CD14-positive monocyte (primary cell): Measurements from ENCODE around the gene UCHL5. TPM values are rescaled to one million over a fixed set of nuclear protein-coding genes. Genes with fewer than 3 reads are reported as not detected.

Experiments
- DNase-seq, 3 donors: peaks; one replicate each; pipeline ENCODE4 v3.0.0-alpha.2; 2011 to 2022
- H2AFZ ChIP-seq: 2 replicates; pipeline ENCODE4 v1.6.0; 2012; ENCODE audit warnings: mild to moderate bottlenecking, low read depth, low read length, inconsistent platforms; ENCODE audit not compliant: insufficient read depth, poor library complexity, severe bottlenecking
- H3K27ac ChIP-seq, 2 donors: 1 replicate in 1 of 2; 2 replicates in 1 of 2; pipeline ENCODE4 v1.5.1; 2012 to 2013; ENCODE audit warnings: low read length in 2 of 2, control low read depth in 1 of 2, inconsistent platforms in 1 of 2, low read depth in 1 of 2, mild to moderate bottlenecking in 1 of 2
- H3K27me3 ChIP-seq, 2 donors: one replicate each; pipeline versions ENCODE4 v1.6.0 to v1.6.1; 2011 to 2013; ENCODE audit warnings: low read length in 2 of 2; ENCODE audit not compliant: control insufficient read depth in 2 of 2, insufficient read depth in 2 of 2
- H3K36me3 ChIP-seq, 2 donors: replicated peaks in 1 of 2; 1 replicate in 1 of 2; 2 replicates in 1 of 2; pipeline versions ENCODE4 v1.5.1 to v1.6.1; 2012 to 2013; ENCODE audit warnings: low read length in 2 of 2, control low read depth in 1 of 2, inconsistent platforms in 1 of 2, mild to moderate bottlenecking in 1 of 2; ENCODE audit not compliant: insufficient read depth in 2 of 2, control insufficient read depth in 1 of 2
- H3K4me1 ChIP-seq, 2 donors: 1 replicate in 1 of 2; 2 replicates in 1 of 2; pipeline versions ENCODE4 v1.5.1 to v1.6.1; 2012 to 2013; ENCODE audit warnings: low read length in 2 of 2, control low read depth in 1 of 2, inconsistent platforms in 1 of 2, mild to moderate bottlenecking in 1 of 2, moderate library complexity in 1 of 2; ENCODE audit not compliant: insufficient read depth in 2 of 2, control insufficient read depth in 1 of 2
- H3K4me2 ChIP-seq: replicated peaks from 2 replicates; pipeline ENCODE3; 2012; ENCODE audit warnings: low read length, moderate library complexity, mild to moderate bottlenecking; ENCODE audit not compliant: poor library complexity, severe bottlenecking; ENCODE audit errors: extremely low read depth
- H3K4me3 ChIP-seq, 3 experiments: fragments of 200-600 bp in 1 of 3; sonication (generic) in 1 of 3; replicated peaks in 1 of 3; 1 replicate in 2 of 3; 2 replicates in 1 of 3; pipeline ENCODE4 v1.5.1; 2011 to 2013; ENCODE audit warnings: low read length in 3 of 3, mild to moderate bottlenecking in 3 of 3, control low read depth in 2 of 3, low read depth in 2 of 3, inconsistent platforms in 1 of 3, moderate library complexity in 1 of 3
- H3K79me2 ChIP-seq: 2 replicates; pipeline ENCODE4 v1.6.0; 2012; ENCODE audit warnings: mild to moderate bottlenecking, control low read depth, inconsistent platforms, low read length, moderate library complexity; ENCODE audit not compliant: insufficient read depth
- H3K9ac ChIP-seq: 2 replicates; pipeline ENCODE4 v1.6.0; 2017; ENCODE audit warnings: low read length, mild to moderate bottlenecking; ENCODE audit not compliant: insufficient read depth, poor library complexity, severe bottlenecking
- H3K9me3 ChIP-seq, 2 donors: replicated peaks in 1 of 2; 1 replicate in 1 of 2; 2 replicates in 1 of 2; pipeline versions ENCODE4 v1.5.1 to v1.6.1; 2012 to 2013; ENCODE audit warnings: low read length in 2 of 2, control low read depth in 1 of 2; ENCODE audit not compliant: control insufficient read depth in 1 of 2, insufficient read depth in 1 of 2
- H4K20me1 ChIP-seq: 2 replicates; pipeline ENCODE4 v1.6.0; 2012; ENCODE audit warnings: mild to moderate bottlenecking, low read length, control low read depth, moderate library complexity; ENCODE audit not compliant: insufficient read depth
- H3K27ac Mint-ChIP-seq, 7 donors: one replicate each; pipeline ENCODE4 v1.8.0; 2020; ENCODE audit warnings: mild to moderate bottlenecking in 7 of 7, mixed read lengths in 7 of 7, moderate library complexity in 6 of 7, inconsistent platforms in 2 of 7
- H3K27me3 Mint-ChIP-seq, 3 donors: one replicate each; pipeline ENCODE4 v1.8.0; 2021 to 2022; ENCODE audit warnings: low read depth in 3 of 3, mild to moderate bottlenecking in 3 of 3, mixed read lengths in 3 of 3, moderate library complexity in 3 of 3, inconsistent platforms in 1 of 3
- H3K36me3 Mint-ChIP-seq, 2 donors: one replicate each; pipeline ENCODE4 v1.8.0; 2020; ENCODE audit warnings: mixed read lengths in 2 of 2, inconsistent platforms in 1 of 2, mild to moderate bottlenecking in 1 of 2
- H3K4me1 Mint-ChIP-seq: one replicate; pipeline ENCODE4 v1.8.0; 2020; ENCODE audit warnings: mild to moderate bottlenecking, mixed read lengths
- H3K4me3 Mint-ChIP-seq, 2 donors: one replicate each; pipeline ENCODE4 v1.8.0; 2020; ENCODE audit warnings: mild to moderate bottlenecking in 2 of 2, mixed read lengths in 2 of 2, moderate library complexity in 1 of 2
- H3K9me3 Mint-ChIP-seq, 7 donors: one replicate each; pipeline ENCODE4 v1.8.0; 2020 to 2022; ENCODE audit warnings: mixed read lengths in 7 of 7, mild to moderate bottlenecking in 6 of 7, moderate library complexity in 6 of 7, inconsistent platforms in 2 of 7
- CTCF ChIP-seq: fragments of 200-600 bp; IDR thresholded peaks from one replicate; pipeline ENCODE4 v1.8.0; 2022; ENCODE audit warnings: antibody characterized with exemption, mild to moderate bottlenecking
- WGBS: methylation state at CpG from one replicate; pipeline ENCODE4 v1.1.5; 2013; ENCODE audit warnings: missing lambda C conversion rate; ENCODE audit not compliant: insufficient coverage; 5-methylcytosine and 5-hydroxymethylcytosine counted together
- intact Hi-C, 2 donors: fragments of 100-400 bp; cut with micrococcal nuclease; formaldehyde crosslinking; loops; one replicate each; pipeline versions ENCODE4 v1.15.0 to v1.15.1; 2023
- polyA plus RNA-seq, 3 donors: library from polyadenylated mRNA; depleted of rRNA in 1 of 3; unstranded in 2 of 3; stranded (reverse) in 1 of 3; fragments of 300-500 nt in 2 of 3; fragments of >200 nt in 1 of 3; fragmentation: Illumina TruSeq in 2 of 3; gene quantifications; 1 replicate in 2 of 3; 2 replicates in 1 of 3; pipeline ENCODE4 v1.2.3, GENCODE V29; 2012 to 2021

UCHL5 gene
- polyA plus RNA-seq, 3 donors = 8.6 to 43.0 (median 29.6) TPM

GRCh38 chr1:193090865-193091264 is 31.7 kb upstream of the UCHL5 start:
- Mint-ChIP-seq H3K27ac (no peak overlapping the region), H3K4me1 (no peaks in the 10 kb centered on the region), H3K9me3 (peaks cover 0 to 2% (median 0%) of the 10 kb centered on the region in 7 donors), H3K36me3 (peaks cover 43 to 52% of the 10 kb centered on the region in 2 donors), H3K27me3 (no peaks in the 10 kb centered on the region), H3K4me3 (no peak overlapping the region)
- peaks cover 54 to 91% of the 10 kb centered on the region in 2 donors for H3K36me3 ChIP-seq
- no peaks in the 10 kb centered on the region for H3K79me2 ChIP-seq
- H3K9me3 ChIP-seq = no peaks in the 10 kb centered on the region
- H3K4me3 ChIP-seq = no peak overlapping the region
- no peak overlapping the region for H3K4me2 ChIP-seq
- TF ChIP-seq CTCF = no peak
- H3K4me1 ChIP-seq = no peaks in the 10 kb centered on the region
- intact Hi-C loops = no loop called here
- DNase-seq = no peak
- H3K27ac ChIP-seq = no peak overlapping the region
- no peaks in the 10 kb centered on the region for H4K20me1 ChIP-seq
- no CpG with 5 or more reads among the region's 1 CpG for WGBS
- no peaks in the 10 kb centered on the region for H3K27me3 ChIP-seq
- H2AFZ ChIP-seq = no peak overlapping the region
- H3K9ac ChIP-seq = no peak overlapping the region

- Histone ChIP-seq H3K79me2 (no peaks in the 10 kb centered on the region), H3K36me3 (peaks cover 62 to 91% of the 10 kb centered on the region in 2 donors), H3K4me1 (no peaks in the 10 kb centered on the region), H3K4me2 (no peak overlapping the region), H3K4me3 (no peak overlapping the region), H3K9me3 (no peaks in the 10 kb centered on the region), H3K27ac (no peak overlapping the region), H2AFZ (no peak overlapping the region), H3K9ac (no peak overlapping the region), H3K27me3 (no peaks in the 10 kb centered on the region), H4K20me1 (no peaks in the 10 kb centered on the region)
- no peak overlapping the region for H3K27ac Mint-ChIP-seq
- 100% methylated on average over 1 of the region's 3 CpGs for WGBS
- H3K27me3 Mint-ChIP-seq = no peaks in the 10 kb centered on the region
- intact Hi-C loops = no loop called here
- DNase-seq = no peak
- TF ChIP-seq CTCF = no peak
- H3K4me3 Mint-ChIP-seq = no peak overlapping the region
- H3K9me3 Mint-ChIP-seq = no peaks in the 10 kb centered on the region
- peaks cover 49 to 54% of the 10 kb centered on the region in 2 donors for H3K36me3 Mint-ChIP-seq
- H3K4me1 Mint-ChIP-seq = no peaks in the 10 kb centered on the region
Observed at GRCh38 chr1:193087893-193088292, 28.7 kb upstream of the UCHL5 start.
